SJCRH30 (cell line): ENCODE measurements around the gene SPRED2. TPM values are rescaled to one million over a fixed set of nuclear protein-coding genes. Genes with fewer than 3 reads are reported as not detected.

Source experiments
- DNase-seq, 2 experiments: peaks; one replicate each; pipeline ENCODE4 v3.0.0-alpha.2; 2015 to 2020
- H3K27ac ChIP-seq: fragments of 250-450 bp; sonication (Bioruptor Pico); 2 replicates; pipeline ENCODE4 v1.5.1; 2020; ENCODE audit warnings: mild to moderate bottlenecking, moderate library complexity
- H3K27me3 ChIP-seq: fragments of 250-450 bp; sonication (Bioruptor Pico); 2 replicates; pipeline ENCODE4 v1.5.1; 2020; ENCODE audit warnings: mild to moderate bottlenecking, moderate library complexity
- H3K36me3 ChIP-seq: fragments of 250-450 bp; sonication (Bioruptor Pico); 2 replicates; pipeline ENCODE4 v1.5.1; 2020; ENCODE audit warnings: mild to moderate bottlenecking, moderate library complexity
- H3K4me1 ChIP-seq: fragments of 250-450 bp; sonication (Bioruptor Pico); 2 replicates; pipeline ENCODE4 v1.5.1; 2020; ENCODE audit warnings: mild to moderate bottlenecking, moderate library complexity
- H3K4me3 ChIP-seq: fragments of 250-450 bp; sonication (Bioruptor Pico); 2 replicates; pipeline ENCODE4 v1.5.1; 2020; ENCODE audit warnings: mild to moderate bottlenecking, moderate library complexity
- H3K9me3 ChIP-seq: fragments of 250-450 bp; sonication (Bioruptor Pico); replicated peaks from 2 replicates; pipeline ENCODE4 v1.5.1; 2020; ENCODE audit warnings: mild to moderate bottlenecking, moderate library complexity
- total RNA-seq: library from RNA; depleted of rRNA; stranded (reverse); fragments of >200 nt; shearing (Covaris generic); gene quantifications from 2 replicates; pipeline ENCODE4 v1.2.3, GENCODE V29; 2014

The SPRED2 gene
- total RNA-seq, 1 experiment from 2014 or later: 20.8 TPM

- no peak for DNase-seq
- no peak overlapping the region for H3K4me3 ChIP-seq
- no peaks in the 10 kb centered on the region for H3K36me3 ChIP-seq
- H3K27me3 ChIP-seq: no peaks in the 10 kb centered on the region
- no peaks in the 10 kb centered on the region for H3K9me3 ChIP-seq
- peaks cover under 1% of the 10 kb centered on the region; the same call in 1 of the 2 replicates for H3K4me1 ChIP-seq
- no peak overlapping the region for H3K27ac ChIP-seq
Observed at GRCh38 chr2:65411056-65411795, 21.2 kb downstream of the SPRED2 start.

- Histone ChIP-seq H3K4me3 (no peak overlapping the region), H3K27ac (no peak overlapping the region), H3K9me3 (no peaks in the 10 kb centered on the region), H3K4me1 (no peaks in the 10 kb centered on the region), H3K27me3 (no peaks in the 10 kb centered on the region), H3K36me3 (no peaks in the 10 kb centered on the region)
- no peak for DNase-seq
Observed at GRCh38 chr2:65409045-65409444, 23.4 kb downstream of the SPRED2 start.

GRCh38 chr2:65407240-65407639 is 25.2 kb downstream of the SPRED2 start:
- Histone ChIP-seq H3K27ac (no peak overlapping the region), H3K36me3 (no peaks in the 10 kb centered on the region)
- no peak for DNase-seq

GRCh38 chr2:65404988-65405697 is 27.3 kb downstream of the SPRED2 start:
- Histone ChIP-seq H3K9me3 (no peaks in the 10 kb centered on the region), H3K27ac (no peak overlapping the region), H3K27me3 (no peaks in the 10 kb centered on the region), H3K4me3 (no peak overlapping the region), H3K4me1 (no peaks in the 10 kb centered on the region), H3K36me3 (no peaks in the 10 kb centered on the region)
- no peak for DNase-seq

More at GRCh38 chr2:65407240-65407639, 25.2 kb downstream of the SPRED2 start:
- H3K27me3 ChIP-seq: no peaks in the 10 kb centered on the region
- no peak overlapping the region for H3K4me3 ChIP-seq
- no peaks in the 10 kb centered on the region for H3K9me3 ChIP-seq
- no peaks in the 10 kb centered on the region for H3K4me1 ChIP-seq

- DNase-seq: no peak
- no peak overlapping the region for H3K4me3 ChIP-seq
- H3K4me1 ChIP-seq: no peaks in the 10 kb centered on the region; the same call in 1 of the 2 replicates
- no peaks in the 10 kb centered on the region for H3K9me3 ChIP-seq
- H3K27ac ChIP-seq: no peak overlapping the region
- H3K36me3 ChIP-seq: no peaks in the 10 kb centered on the region
- no peaks in the 10 kb centered on the region for H3K27me3 ChIP-seq
Observed at GRCh38 chr2:65403529-65403915, 28.9 kb downstream of the SPRED2 start.

GRCh38 chr2:65402780-65403528 is 29.4 kb downstream of the SPRED2 start:
- no peak overlapping the region for H3K27ac ChIP-seq
- H3K4me3 ChIP-seq: no peak overlapping the region
- no peaks in the 10 kb centered on the region for H3K36me3 ChIP-seq
- H3K27me3 ChIP-seq: no peaks in the 10 kb centered on the region
- no peaks in the 10 kb centered on the region; the same call in 1 of the 2 replicates for H3K4me1 ChIP-seq
- no peaks in the 10 kb centered on the region for H3K9me3 ChIP-seq
- DNase-seq: no peak

GRCh38 chr2:65402323-65402722 is 30.1 kb downstream of the SPRED2 start:
- Histone ChIP-seq H3K36me3 (no peaks in the 10 kb centered on the region), H3K27ac (no peak overlapping the region), H3K4me3 (no peak overlapping the region), H3K9me3 (no peaks in the 10 kb centered on the region), H3K27me3 (no peaks in the 10 kb centered on the region), H3K4me1 (no peaks in the 10 kb centered on the region; the same call in 1 of the 2 replicates)
- DNase-seq: no peak

- Histone ChIP-seq H3K36me3 (no peaks in the 10 kb centered on the region), H3K27ac (no peak overlapping the region), H3K9me3 (no peaks in the 10 kb centered on the region), H3K4me3 (no peak overlapping the region), H3K4me1 (peaks cover 3% of the 10 kb centered on the region; the same call in 1 of the 2 replicates), H3K27me3 (no peaks in the 10 kb centered on the region)
- DNase-seq: no peak
Observed at GRCh38 chr2:65397122-65397521, 35.3 kb downstream of the SPRED2 start.

- Histone ChIP-seq H3K27me3 (no peaks in the 10 kb centered on the region), H3K4me3 (no peak overlapping the region), H3K27ac (no peak overlapping the region), H3K4me1 (peaks cover 3% of the 10 kb centered on the region; the same call in 1 of the 2 replicates), H3K9me3 (no peaks in the 10 kb centered on the region), H3K36me3 (no peaks in the 10 kb centered on the region)
- DNase-seq: no peak
Observed at GRCh38 chr2:65396348-65397026, 35.9 kb downstream of the SPRED2 start.

GRCh38 chr2:65395621-65396347 is 36.6 kb downstream of the SPRED2 start:
- Histone ChIP-seq H3K4me1 (peaks cover 3% of the 10 kb centered on the region; the same call in 1 of the 2 replicates), H3K27ac (no peak overlapping the region), H3K9me3 (no peaks in the 10 kb centered on the region), H3K27me3 (no peaks in the 10 kb centered on the region), H3K4me3 (no peak overlapping the region), H3K36me3 (no peaks in the 10 kb centered on the region)
- no peak for DNase-seq

- Histone ChIP-seq H3K27ac (no peak overlapping the region), H3K36me3 (no peaks in the 10 kb centered on the region), H3K4me3 (no peak overlapping the region), H3K9me3 (no peaks in the 10 kb centered on the region), H3K4me1 (peaks cover 3% of the 10 kb centered on the region; the same call in 1 of the 2 replicates), H3K27me3 (no peaks in the 10 kb centered on the region)
- DNase-seq: no peak
Observed at GRCh38 chr2:65393743-65394422, 38.5 kb downstream of the SPRED2 start.

- no peaks in the 10 kb centered on the region for H3K9me3 ChIP-seq
- no peak for DNase-seq
Observed at GRCh38 chr2:65393046-65393445, 39.4 kb downstream of the SPRED2 start.

GRCh38 chr2:65392609-65393008 is 39.8 kb downstream of the SPRED2 start:
- Histone ChIP-seq H3K36me3 (no peaks in the 10 kb centered on the region), H3K4me1 (0 out of 2 replicates have a peak, but pooled peaks cover 3% of the 10 kb centered on the region), H3K27ac (no peak overlapping the region), H3K27me3 (no peaks in the 10 kb centered on the region), H3K4me3 (no peak overlapping the region), H3K9me3 (no peaks in the 10 kb centered on the region)
- DNase-seq: no peak

More at GRCh38 chr2:65393046-65393445, 39.4 kb downstream of the SPRED2 start:
- Histone ChIP-seq H3K27ac (no peak overlapping the region), H3K4me1 (0 out of 2 replicates have a peak, but pooled peaks cover 3% of the 10 kb centered on the region), H3K4me3 (no peak overlapping the region), H3K27me3 (no peaks in the 10 kb centered on the region), H3K36me3 (no peaks in the 10 kb centered on the region)
